NT2/D1 (cell line): ENCODE data around the gene APOBEC3G.
"Not testable (repeated sequence)": the region's sequence is repeated elsewhere in the genome, so short reads cannot be mapped to it uniquely, and the experiment has no call there.

Experiments used
- SUZ12 ChIP-seq: IDR thresholded peaks from 2 replicates; pipeline ENCODE4 v1.6.1; 2011; ENCODE audit not compliant: insufficient read length, insufficient read depth; ENCODE audit errors: extremely low read depth
- YY1 ChIP-seq: IDR thresholded peaks from 2 replicates; pipeline ENCODE4 v1.6.1; 2011; ENCODE audit not compliant: insufficient read length, insufficient read depth
- ZNF274 ChIP-seq: IDR thresholded peaks from 2 replicates; pipeline ENCODE4 v1.6.1; 2011; ENCODE audit warnings: mild to moderate bottlenecking, low read depth, low read length

GRCh38 chr22:39061290-39061689 is 15.8 kb upstream of the APOBEC3G start:
- not testable (repeated sequence) for TF ChIP-seq YY1, ZNF274, SUZ12
